ENCODE data around the gene JAK3.
"Not testable (repeated sequence)": the region's sequence is repeated elsewhere in the genome, so short reads cannot be mapped to it uniquely, and the experiment has no call there.

JAK3 gene

GRCh38 chr19:17803264-17803896 lies 44.4 kb downstream of the JAK3 start:
- no peak for DNase-seq (ENCODE audit: low spot score)

- DNase-seq (ENCODE audit: low spot score) = no peak
These were observed 45.5 kb downstream of the JAK3 start for GRCh38 chr19:17802137-17802858.

GRCh38 chr19:17798599-17798998 lies 49.2 kb downstream of the JAK3 start:
- not testable (repeated sequence) for DNase-seq (ENCODE audit: low spot score)

GRCh38 chr19:17797424-17798201 lies 50.2 kb downstream of the JAK3 start:
- peak; percentile 92 for DNase-seq (ENCODE audit: low spot score)

GRCh38 chr19:17796838-17797423 lies 50.9 kb downstream of the JAK3 start:
- no peak for DNase-seq (ENCODE audit: low spot score)

- DNase-seq (ENCODE audit: low spot score) = peak; percentile 66
These were observed 51.6 kb downstream of the JAK3 start for GRCh38 chr19:17796013-17796837.

- DNase-seq (ENCODE audit: low spot score) = no peak
These were observed 52.3 kb downstream of the JAK3 start for GRCh38 chr19:17795495-17795856.

GRCh38 chr19:17794731-17795494 lies 52.9 kb downstream of the JAK3 start, which contains the start of gene B3GNT3:
Gene B3GNT3, plus strand, starts transcription at chr19:17795138. Its CDS starts 12,670 bp downstream, at chr19:17807808.
- peak; percentile 90 for DNase-seq (ENCODE audit: low spot score)

GRCh38 chr19:17794412-17794730 lies 53.4 kb downstream of the JAK3 start:
- no peak for DNase-seq (ENCODE audit: low spot score)

- DNase-seq (ENCODE audit: low spot score) = peak; percentile 50
These were observed 57.6 kb downstream of the JAK3 start for GRCh38 chr19:17790059-17790780.

- no peak for DNase-seq (ENCODE audit: low spot score)
These were observed 59.1 kb downstream of the JAK3 start for GRCh38 chr19:17788632-17789031.

- DNase-seq (ENCODE audit: low spot score) = no peak
These were observed 60.4 kb downstream of the JAK3 start for GRCh38 chr19:17787274-17787913.

- DNase-seq (ENCODE audit: low spot score) = peak; percentile 71
These were observed 63.4 kb downstream of the JAK3 start for GRCh38 chr19:17784201-17785008.

GRCh38 chr19:17783721-17784120 lies 64.1 kb downstream of the JAK3 start:
- DNase-seq (ENCODE audit: low spot score) = not testable (repeated sequence)

- DNase-seq (ENCODE audit: low spot score) = no peak
These were observed 67.0 kb downstream of the JAK3 start for GRCh38 chr19:17780781-17781180.

GRCh38 chr19:17778968-17779929 lies 68.5 kb downstream of the JAK3 start:
- DNase-seq (ENCODE audit: low spot score) = peak; percentile 52

- peak; percentile 73 for DNase-seq (ENCODE audit: low spot score)
These were observed 69.4 kb downstream of the JAK3 start for GRCh38 chr19:17778251-17778967.

Data from kidney tubule cell (primary cell).